ENCODE data around the gene CCDC190.
"Not testable (repeated sequence)": the region's sequence is repeated elsewhere in the genome, so short reads cannot be mapped to it uniquely, and the experiment has no call there.

The CCDC190 gene

DNA sequence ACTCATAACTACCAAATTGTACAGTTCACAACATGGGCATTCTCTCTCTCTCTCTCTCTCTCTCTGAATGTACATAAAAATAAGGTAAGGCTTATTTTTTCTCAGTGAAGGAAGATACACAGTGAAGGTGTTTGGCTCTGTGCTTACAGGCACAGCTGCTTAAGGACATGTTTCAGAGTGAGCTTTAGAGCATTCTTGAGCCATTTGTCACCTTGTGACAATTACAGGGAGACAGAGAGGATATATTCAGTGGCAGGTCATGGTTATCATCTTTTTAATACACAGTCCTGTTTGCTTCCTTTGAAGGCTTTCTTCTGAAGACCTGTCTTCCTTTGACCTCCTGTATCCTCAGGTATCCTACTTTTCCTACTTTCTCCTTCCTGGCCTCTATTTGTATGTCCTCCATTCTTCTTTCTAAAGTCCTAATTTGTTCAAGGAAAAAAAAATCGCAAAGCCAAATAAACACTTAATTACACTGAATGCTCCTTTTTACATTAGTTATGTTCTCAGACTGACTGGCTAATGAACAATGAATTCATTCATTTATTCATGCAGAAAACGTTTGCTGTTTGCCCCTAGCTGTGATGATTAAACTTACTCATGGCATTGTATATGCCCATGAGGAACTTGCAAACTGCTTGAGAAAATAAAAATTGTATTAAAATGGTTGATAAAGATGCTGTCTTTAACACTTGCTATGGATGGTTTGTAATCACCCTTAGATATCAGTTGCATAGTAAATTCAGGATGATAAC, 37.0 kb downstream of the CCDC190 start:
- DNase-seq = no peak

DNA sequence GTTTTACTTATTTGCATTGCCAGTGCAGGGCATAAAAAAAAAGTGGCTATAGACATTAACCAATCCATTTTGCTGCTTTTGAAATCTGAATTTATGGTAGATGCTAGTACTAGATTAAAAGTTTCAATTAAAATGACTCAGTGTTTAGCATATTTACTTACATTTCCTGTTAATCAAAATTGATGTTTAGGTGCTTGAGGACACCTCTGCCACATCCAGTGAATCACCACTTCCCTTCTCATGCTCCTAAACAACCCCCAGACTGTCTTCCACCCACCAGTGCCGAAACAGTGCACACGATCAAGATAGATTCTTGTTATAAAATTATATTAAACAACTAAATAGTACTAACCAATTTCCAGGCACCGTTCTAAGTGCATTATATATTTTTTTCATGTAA, 37.7 kb downstream of the CCDC190 start:
- DNase-seq = no peak

DNA sequence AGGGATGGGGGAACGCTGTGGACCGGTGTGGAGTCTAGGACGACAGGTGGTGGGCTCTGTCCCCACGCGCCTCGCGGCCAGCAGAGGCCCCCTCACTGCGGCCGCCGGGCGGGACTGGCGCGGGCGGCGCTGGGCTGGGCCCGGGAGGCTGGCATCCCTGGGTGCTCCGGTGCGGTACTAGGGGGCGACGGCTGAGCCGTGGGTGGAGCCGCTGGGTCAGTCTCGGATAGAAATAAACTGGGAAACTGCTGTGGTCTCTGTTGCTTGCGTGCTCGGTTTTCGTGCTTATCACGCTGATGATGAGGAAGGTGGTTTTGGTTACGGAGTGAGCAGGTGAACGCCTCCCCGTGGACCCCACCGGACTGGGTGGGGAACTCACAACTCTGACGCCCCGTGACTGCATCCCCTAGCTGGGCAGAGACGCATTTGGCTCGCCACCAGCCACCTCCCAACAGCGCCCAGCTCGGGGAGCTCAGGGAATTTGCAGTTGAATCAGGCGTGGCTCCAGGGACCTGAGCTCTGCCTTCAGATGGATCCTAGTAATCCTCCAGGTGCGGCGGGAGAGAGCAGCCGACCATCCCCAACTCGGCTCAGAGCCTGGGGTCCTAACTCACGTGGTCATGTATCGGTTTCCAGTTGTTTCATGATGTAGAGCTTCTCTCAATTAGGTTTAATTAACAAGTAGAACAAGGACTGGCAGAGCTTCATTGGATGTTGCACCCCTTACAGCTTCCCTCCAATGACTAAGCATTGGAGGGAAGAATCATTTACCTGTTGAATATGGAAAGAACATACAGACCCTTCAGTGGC, 38.4 kb downstream of the CCDC190 start:
- no peak for DNase-seq

DNA sequence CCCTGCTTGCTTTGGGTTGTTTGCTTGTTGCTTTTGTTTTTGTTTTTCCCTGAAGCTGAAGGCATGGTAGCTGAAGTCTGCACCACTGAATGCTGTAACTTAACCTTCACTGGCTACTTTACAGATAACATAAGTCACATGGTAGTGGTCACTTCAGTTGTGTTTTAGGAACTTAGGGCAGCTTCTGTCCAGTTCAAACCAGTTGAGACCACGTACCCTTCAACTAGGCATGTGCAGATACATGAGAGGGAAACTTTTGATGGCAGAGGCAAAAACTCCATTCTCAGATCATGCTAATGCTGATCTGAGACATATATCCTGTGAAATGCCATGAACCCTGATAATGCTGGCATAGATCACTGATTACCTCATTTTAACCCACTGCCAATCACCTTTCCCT, 42.3 kb downstream of the CCDC190 start:
- DNase-seq = not testable (repeated sequence)

DNA sequence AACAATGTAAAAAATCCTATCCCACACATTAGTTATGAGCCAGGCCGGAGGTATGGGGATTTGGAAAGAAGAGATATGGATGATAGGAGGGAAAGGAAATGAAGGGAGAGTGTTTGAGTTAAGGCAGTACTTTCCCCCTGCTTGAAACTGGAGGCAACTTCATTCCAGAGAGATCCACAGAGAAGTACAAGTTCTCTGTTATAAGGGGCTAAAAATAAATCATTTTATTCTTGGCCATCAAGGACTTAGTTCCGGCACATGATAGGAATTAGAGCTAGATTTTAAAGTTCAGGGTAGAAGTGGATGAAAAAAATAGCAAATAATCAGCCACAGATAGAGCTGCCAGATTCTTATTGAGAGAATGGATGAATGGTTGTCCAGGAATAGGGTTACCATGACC, 42.8 kb downstream of the CCDC190 start:
- DNase-seq = not testable (repeated sequence)

DNA sequence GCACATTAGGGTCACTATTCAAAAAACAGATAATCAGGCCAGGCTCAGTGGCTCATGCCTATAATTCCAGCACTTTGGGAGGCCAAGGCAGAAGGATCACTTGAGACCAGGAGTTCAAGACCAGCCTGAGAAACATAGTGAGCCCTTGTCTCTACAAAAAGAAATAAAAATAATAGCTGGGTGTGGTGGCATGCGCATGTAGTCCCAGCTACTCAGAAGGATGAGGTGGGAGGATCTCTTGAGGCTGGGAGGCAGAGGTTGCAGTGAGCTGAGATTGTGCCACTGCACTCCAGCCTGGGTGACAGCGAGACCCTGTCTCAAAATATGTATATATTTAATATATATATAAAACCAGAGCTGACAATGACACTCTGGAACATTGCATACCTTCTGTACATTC, 48.6 kb downstream of the CCDC190 start:
- not testable (repeated sequence) for DNase-seq

DNA sequence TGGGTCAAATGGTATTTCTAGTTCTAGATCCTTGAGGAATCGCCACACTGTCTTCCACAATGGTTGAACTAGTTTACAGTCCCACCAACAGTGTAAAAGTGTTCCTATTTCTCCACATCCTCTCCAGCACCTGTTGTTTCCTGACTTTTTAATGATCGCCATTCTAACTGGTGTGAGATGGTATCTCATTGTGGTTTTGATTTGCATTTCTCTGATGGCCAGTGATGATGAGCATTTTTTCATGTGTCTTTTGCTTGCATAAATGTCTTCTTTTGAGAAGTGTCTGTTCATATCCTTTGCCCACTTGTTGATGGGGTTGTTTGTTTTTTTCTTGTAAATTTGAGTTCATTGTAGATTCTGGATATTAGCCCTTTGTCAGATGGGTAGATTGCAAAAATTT, 53.5 kb downstream of the CCDC190 start:
- DNase-seq = not testable (repeated sequence)

Data from CD4-positive, alpha-beta T cell treated with Interleukin-1 beta for 1 hour (primary cell).